Renal pelvis (tissue), 12 donors: Measurements from ENCODE around the gene ASB15. TPM values are rescaled to one million over a fixed set of nuclear protein-coding genes. Genes with fewer than 3 reads are reported as not detected.
A peak's percentile ranks its signal among the peaks of the same experiment; 100 is the strongest.
"Not testable (repeated sequence)": the region's sequence is repeated elsewhere in the genome, so short reads cannot be mapped to it uniquely, and the experiment has no call there.

Source experiments
- DNase-seq: peaks from one replicate; pipeline ENCODE4 v3.0.0-alpha.2; 2013
- long read RNA-seq, 16 experiments: transcript quantifications; one replicate each; lab custom pipeline, GENCODE V29; 2026
- polyA plus RNA-seq, 3 donors: library from polyadenylated mRNA; unstranded; fragments of 120-200 nt; gene quantifications; one replicate each; pipeline ENCODE4 v1.2.1, GENCODE V29; 2013; ENCODE audit not compliant: insufficient read length in 3 of 3

Gene ASB15
- 1 to 10 TPM; 1.8 to 2.1 (median 1.9) TPM for polyA plus RNA-seq
- long read RNA-seq, donor 1 = 0 reads
- long read RNA-seq, donor 2 = 0 reads
- long read RNA-seq, donor 3 = 0 reads
- long read RNA-seq, donor 4 = 0 reads
- long read RNA-seq, donor 5 = 0 reads
- long read RNA-seq, donor 6 = 0 reads
- long read RNA-seq, donor 7 = 0 reads
- long read RNA-seq, donor 8 = 0 reads
- long read RNA-seq, donor 9 = 0 reads
- long read RNA-seq, donor 10 = 0 reads
- long read RNA-seq, donor 11 = 0 reads
- long read RNA-seq, donor 12 = 0 reads
- long read RNA-seq, donor 13 = 0 reads
- long read RNA-seq, donor 14 = 0 reads
- long read RNA-seq, donor 15 = 0 reads
- long read RNA-seq, donor 16 = 0 reads

GRCh38 chr7:123601530-123601929 lies at the start of gene ASB15:
ASB15 (plus strand) TSS chr7:123601821; CDS start chr7:123614503, 12,682 bp downstream.
- no peak for DNase-seq

GRCh38 chr7:123552134-123552533 lies 49.5 kb upstream of the ASB15 start:
- not testable (repeated sequence) for DNase-seq

DNA sequence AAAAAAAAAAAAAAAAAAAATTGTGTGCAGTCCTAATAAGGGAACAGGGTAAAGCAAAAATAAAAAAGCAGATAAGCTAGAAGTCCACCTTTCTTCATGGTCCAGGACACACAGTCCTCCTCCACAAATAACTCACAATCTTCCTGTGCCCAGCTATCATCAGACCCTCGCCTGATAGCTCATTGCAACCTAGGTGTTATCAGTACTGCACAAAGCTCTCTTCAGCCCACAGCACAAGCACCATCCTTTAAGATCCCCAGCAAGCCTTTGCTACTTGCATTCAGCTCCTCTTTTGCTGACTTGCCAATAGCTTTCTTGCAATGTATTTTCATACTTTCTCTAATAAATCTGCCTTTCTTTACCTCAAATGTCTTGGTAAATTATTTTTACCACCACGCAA lies 49.0 kb upstream of the ASB15 start:
- DNase-seq = no peak

DNA sequence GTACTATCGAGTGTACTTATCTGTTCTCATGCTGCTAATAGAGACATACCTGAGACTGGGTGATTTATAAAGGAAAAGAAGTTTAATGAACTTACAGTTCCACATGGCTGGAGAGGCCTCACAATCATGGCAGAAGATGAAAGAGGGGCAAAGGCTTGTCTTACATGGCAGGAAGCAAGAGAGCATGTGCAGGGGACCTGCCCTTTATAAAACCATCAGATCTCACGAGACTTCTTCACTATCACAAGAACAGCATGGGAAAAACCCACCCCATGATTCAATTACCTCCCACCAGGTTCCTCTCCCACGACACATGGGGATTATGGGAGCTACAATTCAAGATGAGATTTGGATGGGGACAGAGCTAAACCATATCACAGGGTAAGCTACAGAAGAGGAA lies 48.5 kb upstream of the ASB15 start:
- no peak for DNase-seq

DNA sequence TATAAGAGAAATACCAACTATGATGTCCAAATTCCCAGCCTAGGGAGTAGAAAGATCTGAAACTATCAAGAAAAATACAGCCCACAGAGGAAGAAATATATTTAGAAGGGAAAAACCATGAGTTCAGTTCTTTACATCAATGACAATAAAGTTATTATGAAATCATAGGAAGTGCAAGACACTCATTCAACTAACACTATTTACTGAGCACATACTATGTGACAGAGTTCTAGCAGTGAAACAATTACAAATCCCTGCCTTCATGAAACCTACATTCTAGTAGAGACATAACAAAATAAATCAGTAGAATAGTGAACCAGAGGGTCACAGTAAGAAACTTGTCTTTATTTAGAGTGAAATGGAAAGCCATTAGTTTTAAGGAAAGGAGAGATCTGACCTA lies 46.1 kb upstream of the ASB15 start:
- DNase-seq = no peak

- DNase-seq = no peak
These were observed 44.6 kb upstream of the ASB15 start for GRCh38 chr7:123557016-123557397.

- DNase-seq = peak; percentile 99
These were observed 44.0 kb upstream of the ASB15 start, which contains the start of gene NDUFA5 for GRCh38 chr7:123557398-123558288. NDUFA5 (minus strand) TSS chr7:123557818; CDS start chr7:123557795, 23 bp downstream.

GRCh38 chr7:123558289-123558874 lies 43.2 kb upstream of the ASB15 start:
- DNase-seq = no peak

DNA sequence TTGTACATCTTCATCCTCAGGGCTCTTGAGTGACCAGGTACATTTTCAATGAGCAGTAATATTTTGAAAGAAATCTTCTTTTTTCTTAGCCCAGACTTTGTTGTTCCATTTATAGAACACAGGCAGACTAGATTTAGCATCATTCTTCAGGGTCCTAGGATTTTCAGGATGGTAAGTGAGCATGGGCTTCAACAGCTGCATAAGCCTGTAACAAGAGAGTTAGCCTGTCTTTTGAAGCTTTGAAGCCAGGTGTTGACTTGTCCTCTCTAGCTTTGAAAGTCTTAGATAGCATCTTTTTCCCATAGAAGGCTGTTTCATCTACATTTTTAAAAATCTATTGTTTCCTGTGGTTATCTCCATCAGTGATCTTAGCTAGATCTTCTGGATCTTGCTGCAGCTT lies 39.5 kb upstream of the ASB15 start:
- DNase-seq = no peak

GRCh38 chr7:123569352-123570010 lies 32.1 kb upstream of the ASB15 start:
- no peak for DNase-seq

DNA sequence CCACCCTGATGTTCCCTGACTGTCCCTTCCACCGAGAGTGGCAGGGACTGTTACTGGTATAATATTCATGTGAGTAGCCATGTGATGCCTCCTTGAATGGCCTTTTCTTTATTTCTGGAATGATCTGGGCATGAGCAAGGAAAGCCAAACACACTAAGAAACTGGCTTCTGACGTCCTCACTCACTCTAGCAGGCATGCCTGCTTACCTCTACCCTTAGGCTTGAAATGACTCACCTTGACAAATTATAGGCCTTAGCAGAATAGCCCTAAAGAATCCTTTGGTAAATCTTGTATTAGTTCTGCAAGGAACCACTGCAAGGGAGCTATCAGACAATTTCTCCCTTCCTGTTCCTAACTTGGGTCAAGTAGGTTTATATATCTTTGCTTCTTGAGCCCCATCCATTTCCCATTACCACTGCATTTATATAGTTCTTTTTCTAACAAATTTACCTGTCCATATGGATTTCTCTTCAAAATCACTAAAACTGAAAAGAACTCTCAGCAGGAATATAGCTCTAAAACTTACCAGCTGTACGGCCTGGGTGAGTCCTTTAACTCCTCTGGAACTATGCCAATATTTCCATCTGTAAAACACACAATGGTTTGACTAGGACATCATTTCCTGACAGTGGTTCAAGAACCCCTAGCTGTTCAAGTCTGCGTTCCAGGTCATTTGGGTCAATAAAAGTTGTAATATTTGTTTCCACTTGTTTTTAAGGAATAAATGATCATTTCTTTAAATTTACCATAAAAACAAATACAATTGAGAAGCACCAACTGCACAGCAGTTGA lies 31.0 kb upstream of the ASB15 start:
- no peak for DNase-seq

DNA sequence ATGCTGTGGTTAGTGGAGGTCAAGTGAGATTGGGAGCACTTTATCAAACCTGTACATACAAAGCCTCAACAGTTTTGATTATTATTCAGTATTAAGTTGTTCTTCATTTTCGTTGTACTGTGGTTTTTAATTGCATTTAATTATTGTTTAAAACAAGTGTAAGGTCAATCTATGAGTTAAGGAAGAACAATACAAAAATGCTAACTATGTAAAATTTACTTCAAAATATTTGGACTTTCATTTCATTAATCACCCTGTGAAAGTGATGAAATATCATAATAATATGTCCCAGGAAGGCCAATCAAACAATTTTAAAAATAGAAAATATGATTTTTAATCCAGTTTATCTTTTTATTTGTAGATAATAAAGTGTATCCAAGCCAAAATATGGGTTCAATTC lies 30.4 kb upstream of the ASB15 start:
- no peak for DNase-seq

GRCh38 chr7:123571684-123572083 lies 29.9 kb upstream of the ASB15 start:
- DNase-seq = no peak

DNA sequence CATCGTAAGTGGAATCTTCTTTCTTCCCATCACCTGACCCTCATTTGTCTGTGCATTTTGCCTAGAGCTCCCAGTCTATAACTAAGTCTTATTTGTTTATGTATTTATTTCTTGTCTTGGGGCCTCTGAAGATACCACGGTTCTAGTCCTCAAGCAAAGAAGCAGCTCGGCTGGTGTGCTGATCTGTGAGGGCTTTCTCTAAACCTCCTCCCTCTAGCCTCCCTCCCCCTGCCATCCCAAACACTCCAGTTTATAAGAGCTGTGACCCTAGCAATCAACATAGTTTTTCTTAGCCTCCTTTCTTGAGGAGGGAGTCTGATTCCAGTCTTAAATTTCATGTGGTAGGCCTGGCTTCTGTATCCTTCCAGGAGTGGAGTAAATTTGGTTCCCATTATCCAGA lies 28.3 kb upstream of the ASB15 start:
- no peak for DNase-seq

GRCh38 chr7:123573896-123574467 lies 27.6 kb upstream of the ASB15 start:
- no peak for DNase-seq

GRCh38 chr7:123579416-123579815 lies 22.2 kb upstream of the ASB15 start:
- no peak for DNase-seq

GRCh38 chr7:123580406-123581161 lies 21.0 kb upstream of the ASB15 start:
- DNase-seq = peak; percentile 29

GRCh38 chr7:123581162-123581459 lies 20.5 kb upstream of the ASB15 start:
- DNase-seq = no peak

DNA sequence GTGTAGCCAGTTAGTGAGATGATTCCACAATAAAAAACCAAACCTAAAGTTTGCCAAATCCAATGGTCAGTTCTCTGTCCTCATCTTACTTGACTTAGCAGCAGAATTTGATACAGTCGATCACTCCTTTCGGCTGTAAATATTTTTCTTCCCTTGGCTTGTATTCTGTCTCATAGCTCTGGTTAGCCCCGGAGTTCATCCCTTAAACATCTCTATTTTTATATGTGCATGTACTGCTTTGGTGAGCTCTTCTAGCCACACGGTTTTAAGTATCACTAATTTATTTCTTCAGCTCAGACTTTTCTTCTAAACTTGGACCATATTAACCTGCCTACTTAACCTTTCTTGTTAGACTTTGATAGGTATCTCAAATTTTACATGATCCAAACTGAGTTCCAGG lies 17.8 kb upstream of the ASB15 start:
- no peak for DNase-seq

DNA sequence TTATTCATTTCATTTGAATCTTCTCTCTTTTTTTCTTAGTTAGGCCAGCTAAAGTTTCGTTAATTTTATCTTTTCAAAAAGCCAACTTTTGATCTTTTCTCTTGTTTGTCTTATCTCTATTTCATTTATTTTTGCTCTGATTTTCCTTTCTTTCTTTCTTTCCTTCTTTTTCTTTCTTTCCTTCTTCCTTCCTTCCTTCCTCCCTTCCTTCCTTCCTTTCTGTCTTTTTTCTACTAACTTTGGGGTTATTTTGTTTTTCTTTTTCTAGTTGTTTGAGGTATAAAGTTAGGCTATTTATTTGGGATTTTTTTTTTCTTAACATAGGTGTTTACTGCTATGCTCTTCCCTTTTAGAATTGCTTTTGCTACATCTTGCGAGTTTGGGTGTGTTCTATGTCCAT lies 13.2 kb upstream of the ASB15 start:
- DNase-seq = no peak
